Neural cell (in vitro differentiated cells): ENCODE data around the gene KLK7. TPM values are rescaled to one million over a fixed set of nuclear protein-coding genes. Genes with fewer than 3 reads are reported as not detected.

Experiments used
- H2AFZ ChIP-seq: fragments of 200-600, 300-800 bp; sonication (generic), shearing (Covaris generic); 2 replicates; pipeline ENCODE4 v1.6.0; 2014; ENCODE audit warnings: low read depth, mild to moderate bottlenecking, antibody characterized with exemption, low read length, moderate library complexity
- H3F3A ChIP-seq: fragments of 200-600 bp; shearing (Covaris generic); 2 replicates; pipeline ENCODE4 v1.6.1; 2016; ENCODE audit warnings: mild to moderate bottlenecking, moderate library complexity, mixed read lengths, antibody characterized with exemption, low read length; ENCODE audit not compliant: insufficient read depth, poor library complexity, severe bottlenecking
- H3K27ac ChIP-seq: fragments of 200-600, 300-800 bp; sonication (generic), shearing (Covaris generic); 2 replicates; pipeline ENCODE4 v1.5.1; 2014; ENCODE audit warnings: mild to moderate bottlenecking, low read length, moderate library complexity
- H3K27me3 ChIP-seq: fragments of 300-800, 200-600 bp; sonication (generic), shearing (Covaris generic); 2 replicates; pipeline ENCODE4 v1.6.0; 2014; ENCODE audit warnings: mild to moderate bottlenecking, low read depth, low read length, moderate library complexity; ENCODE audit not compliant: insufficient read depth
- H3K36me3 ChIP-seq: fragments of 300-800, 200-600 bp; sonication (generic), shearing (Covaris generic); 2 replicates; pipeline ENCODE4 v1.5.1; 2014; ENCODE audit warnings: mild to moderate bottlenecking, antibody characterized with exemption, low read length, moderate library complexity; ENCODE audit not compliant: insufficient read depth
- H3K4me2 ChIP-seq: fragments of 300-800, 200-600 bp; sonication (generic), shearing (Covaris generic); 2 replicates; pipeline ENCODE4 v1.6.0; 2014; ENCODE audit warnings: mild to moderate bottlenecking, low read length
- H3K4me3 ChIP-seq: fragments of 300-800, 200-600 bp; sonication (generic), shearing (Covaris generic); 2 replicates; pipeline ENCODE4 v1.5.1; 2014; ENCODE audit warnings: mild to moderate bottlenecking, low read length, moderate library complexity
- H3K79me2 ChIP-seq: fragments of 200-600 bp; shearing (Covaris generic); replicated peaks from 2 replicates; pipeline ENCODE4 v1.6.0; 2014; ENCODE audit warnings: mild to moderate bottlenecking, low read length, moderate library complexity; ENCODE audit not compliant: insufficient read depth
- H3K9ac ChIP-seq: fragments of 300-800, 200-600 bp; sonication (generic), shearing (Covaris generic); 2 replicates; pipeline ENCODE4 v1.6.1; 2016; ENCODE audit warnings: mild to moderate bottlenecking, low read length, mixed read lengths
- H3K9me2 ChIP-seq: fragments of 200-600 bp; shearing (Covaris generic); 2 replicates; pipeline ENCODE4 v1.6.1; 2016; ENCODE audit warnings: mild to moderate bottlenecking, low read length, mixed read lengths; ENCODE audit not compliant: insufficient read depth
- H3K9me3 ChIP-seq: fragments of 200-600, 300-800 bp; sonication (generic), shearing (Covaris generic); 2 replicates; pipeline ENCODE4 v1.6.1; 2016; ENCODE audit warnings: mild to moderate bottlenecking, mixed run types, low read length, moderate library complexity, mixed read lengths
- H4K20me1 ChIP-seq: fragments of 200-600 bp; shearing (Covaris generic); 2 replicates; pipeline ENCODE4 v1.6.1; 2016; ENCODE audit warnings: mild to moderate bottlenecking, mixed run types; ENCODE audit not compliant: insufficient read depth
- CTCF ChIP-seq: fragments of 450-650 bp; IDR thresholded peaks from 2 replicates; pipeline ENCODE4 v1.5.1; 2014; ENCODE audit warnings: antibody characterized with exemption, mild to moderate bottlenecking, moderate library complexity; ENCODE audit not compliant: poor library complexity, severe bottlenecking
- EP300 ChIP-seq: fragments of 450-650 bp; conservative IDR thresholded peaks from 2 replicates; pipeline ENCODE4 v1.6.1; 2014; ENCODE audit warnings: antibody characterized with exemption, mild to moderate bottlenecking, moderate library complexity; ENCODE audit not compliant: poor library complexity, severe bottlenecking
- EZH2 ChIP-seq: fragments of 200-600, 300-800 bp; shearing (Covaris generic), sonication (generic); IDR thresholded peaks from 2 replicates; pipeline ENCODE4 v1.6.1; 2014; ENCODE audit warnings: antibody characterized with exemption, low read length, borderline replicate concordance, mild to moderate bottlenecking; ENCODE audit not compliant: insufficient read depth, poor library complexity, severe bottlenecking
- MXI1 ChIP-seq: fragments of 450-650 bp; conservative IDR thresholded peaks from 2 replicates; pipeline ENCODE4 v1.6.1; 2014; ENCODE audit warnings: antibody characterized with exemption, mild to moderate bottlenecking; ENCODE audit not compliant: poor library complexity, severe bottlenecking
- POLR2AphosphoS5 ChIP-seq: IDR thresholded peaks from 2 replicates; pipeline ENCODE4 v1.6.1; 2012
- RAD21 ChIP-seq: fragments of 450-650 bp; conservative IDR thresholded peaks from 2 replicates; pipeline ENCODE4 v1.6.1; 2014; ENCODE audit warnings: antibody characterized with exemption, mild to moderate bottlenecking, moderate library complexity
- SMC3 ChIP-seq: fragments of 450-650 bp; conservative IDR thresholded peaks from 2 replicates; pipeline ENCODE4 v1.6.1; 2014; ENCODE audit warnings: antibody characterized with exemption, mild to moderate bottlenecking, moderate library complexity; ENCODE audit not compliant: poor library complexity
- TAF1 ChIP-seq: IDR thresholded peaks from 2 replicates; pipeline ENCODE4 v1.6.1; 2012; ENCODE audit warnings: low read depth
- polyA plus RNA-seq: library from polyadenylated mRNA; depleted of rRNA; stranded (reverse); fragments of >200 nt; gene quantifications from 2 replicates; pipeline ENCODE4 v1.2.3, GENCODE V29; 2014
- TF ChIP-seq, protein P1 (sequence below): IDR thresholded peaks from 2 replicates; pipeline ENCODE4 v1.6.1; 2012; ENCODE audit warnings: borderline replicate concordance

KLK7 gene
- polyA plus RNA-seq, 1 donor from 2014 or later: not detected

GRCh38 chr19:50982186-50982585, 1.5 kb downstream of the KLK7 start:
- H3K9me2 ChIP-seq: no peaks in the 10 kb centered on the region

DNA sequence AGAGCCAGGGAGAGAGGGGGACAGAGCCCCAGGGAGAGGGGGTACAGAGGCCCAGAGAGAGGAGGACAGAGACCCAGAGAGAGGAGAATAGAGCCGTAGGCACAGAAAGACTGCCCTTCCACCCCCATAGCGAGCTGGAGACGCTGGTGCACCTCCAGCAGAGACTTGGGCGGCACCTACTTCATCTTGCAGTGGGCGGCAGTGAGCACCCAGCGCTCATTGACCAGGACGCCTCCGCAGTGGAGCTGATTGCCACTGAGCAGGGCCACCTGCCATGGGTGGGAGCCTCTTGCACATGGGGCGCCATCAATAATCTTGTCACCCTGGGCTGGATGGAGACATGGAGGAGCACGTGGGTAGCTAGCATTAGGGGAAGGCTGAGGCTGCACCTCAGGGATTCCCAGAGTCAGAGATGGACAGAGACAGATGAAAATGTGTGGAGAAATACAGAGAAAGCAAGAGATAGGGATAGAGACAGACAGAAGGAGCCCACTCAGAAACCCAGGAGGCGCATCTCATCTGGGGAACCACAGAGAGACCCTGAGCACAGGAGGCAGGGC, 2.0 kb downstream of the KLK7 start:
- TF ChIP-seq CTCF (no peak), RAD21 (no peak), TAF1 (no peak), POLR2AphosphoS5 (no peak), SMC3 (no peak), MXI1 (no peak), EZH2 (no peak), EP300 (no peak)
- TF ChIP-seq, protein P1, sequence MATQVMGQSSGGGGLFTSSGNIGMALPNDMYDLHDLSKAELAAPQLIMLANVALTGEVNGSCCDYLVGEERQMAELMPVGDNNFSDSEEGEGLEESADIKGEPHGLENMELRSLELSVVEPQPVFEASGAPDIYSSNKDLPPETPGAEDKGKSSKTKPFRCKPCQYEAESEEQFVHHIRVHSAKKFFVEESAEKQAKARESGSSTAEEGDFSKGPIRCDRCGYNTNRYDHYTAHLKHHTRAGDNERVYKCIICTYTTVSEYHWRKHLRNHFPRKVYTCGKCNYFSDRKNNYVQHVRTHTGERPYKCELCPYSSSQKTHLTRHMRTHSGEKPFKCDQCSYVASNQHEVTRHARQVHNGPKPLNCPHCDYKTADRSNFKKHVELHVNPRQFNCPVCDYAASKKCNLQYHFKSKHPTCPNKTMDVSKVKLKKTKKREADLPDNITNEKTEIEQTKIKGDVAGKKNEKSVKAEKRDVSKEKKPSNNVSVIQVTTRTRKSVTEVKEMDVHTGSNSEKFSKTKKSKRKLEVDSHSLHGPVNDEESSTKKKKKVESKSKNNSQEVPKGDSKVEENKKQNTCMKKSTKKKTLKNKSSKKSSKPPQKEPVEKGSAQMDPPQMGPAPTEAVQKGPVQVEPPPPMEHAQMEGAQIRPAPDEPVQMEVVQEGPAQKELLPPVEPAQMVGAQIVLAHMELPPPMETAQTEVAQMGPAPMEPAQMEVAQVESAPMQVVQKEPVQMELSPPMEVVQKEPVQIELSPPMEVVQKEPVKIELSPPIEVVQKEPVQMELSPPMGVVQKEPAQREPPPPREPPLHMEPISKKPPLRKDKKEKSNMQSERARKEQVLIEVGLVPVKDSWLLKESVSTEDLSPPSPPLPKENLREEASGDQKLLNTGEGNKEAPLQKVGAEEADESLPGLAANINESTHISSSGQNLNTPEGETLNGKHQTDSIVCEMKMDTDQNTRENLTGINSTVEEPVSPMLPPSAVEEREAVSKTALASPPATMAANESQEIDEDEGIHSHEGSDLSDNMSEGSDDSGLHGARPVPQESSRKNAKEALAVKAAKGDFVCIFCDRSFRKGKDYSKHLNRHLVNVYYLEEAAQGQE: no peak

More at GRCh38 chr19:50982186-50982585, 1.5 kb downstream of the KLK7 start:
- Histone ChIP-seq H3K9me3 (no peaks in the 10 kb centered on the region), H3K27me3 (no peaks in the 10 kb centered on the region), H3F3A (no peaks in the 10 kb centered on the region), H3K79me2 (no peaks in the 10 kb centered on the region), H3K9ac (no peak overlapping the region), H3K4me3 (no peak overlapping the region), H4K20me1 (no peaks in the 10 kb centered on the region), H2AFZ (no peak overlapping the region), H3K4me2 (no peak overlapping the region), H3K36me3 (no peaks in the 10 kb centered on the region), H3K27ac (no peak overlapping the region)
- no peak for TF ChIP-seq SMC3
- no peak for TF ChIP-seq CTCF
- no peak for TF ChIP-seq EP300
- TF ChIP-seq TAF1: no peak
- no peak for TF ChIP-seq EZH2
- TF ChIP-seq, protein P1: no peak

More for the DNA sequence above, 2.0 kb downstream of the KLK7 start:
- H2AFZ ChIP-seq: no peak overlapping the region
- no peak overlapping the region for H3K4me3 ChIP-seq
- H3K27me3 ChIP-seq: no peaks in the 10 kb centered on the region
- no peaks in the 10 kb centered on the region for H3F3A ChIP-seq
- H3K4me2 ChIP-seq: no peak overlapping the region
- no peaks in the 10 kb centered on the region for H3K9me3 ChIP-seq
- no peaks in the 10 kb centered on the region for H3K36me3 ChIP-seq
- no peaks in the 10 kb centered on the region for H3K79me2 ChIP-seq
- H4K20me1 ChIP-seq: no peaks in the 10 kb centered on the region
- H3K9me2 ChIP-seq: no peaks in the 10 kb centered on the region
- H3K27ac ChIP-seq: no peak overlapping the region
- H3K9ac ChIP-seq: no peak overlapping the region
